IMR-90 (cell line): ENCODE results near the gene CATSPER3.

Experiments used
- BHLHE40 ChIP-seq: fragments of 150-350 bp; IDR thresholded peaks from 2 replicates; pipeline ENCODE4 v1.6.1; 2016; ENCODE audit warnings: mild to moderate bottlenecking, low read depth, low read length
- CEBPB ChIP-seq: IDR thresholded peaks from 2 replicates; pipeline ENCODE4 v1.6.1; 2012; ENCODE audit warnings: low read depth, low read length, improper control_type of control experiment
- CHD1 ChIP-seq: IDR thresholded peaks from 2 replicates; pipeline ENCODE4 v1.6.1; 2012; ENCODE audit warnings: low read depth, low read length, improper control_type of control experiment
- CTCF ChIP-seq: conservative IDR thresholded peaks from 2 replicates; pipeline ENCODE4 v1.5.1; 2012; ENCODE audit warnings: mild to moderate bottlenecking, low read depth, low read length, improper control_type of control experiment
- ELK1 ChIP-seq: fragments of 150-350 bp; IDR thresholded peaks from 2 replicates; pipeline ENCODE4 v1.6.1; 2016; ENCODE audit warnings: low read depth, mild to moderate bottlenecking, low read length, moderate library complexity, borderline replicate concordance
- MAFK ChIP-seq: IDR thresholded peaks from 2 replicates; pipeline ENCODE4 v1.6.1; 2012; ENCODE audit warnings: low read depth, low read length, improper control_type of control experiment
- RCOR1 ChIP-seq: IDR thresholded peaks from 2 replicates; pipeline ENCODE4 v1.6.1; 2012; ENCODE audit warnings: mild to moderate bottlenecking, low read length, improper control_type of control experiment; ENCODE audit not compliant: insufficient replicate concordance

- no peak for TF ChIP-seq CTCF
- TF ChIP-seq RCOR1, result no peak
- TF ChIP-seq CEBPB, result no peak
- TF ChIP-seq ELK1, result no peak
- TF ChIP-seq CHD1, result no peak
- TF ChIP-seq MAFK, result no peak
- TF ChIP-seq BHLHE40, result no peak
Measured at GRCh38 chr5:135051399-135051798, 83.7 kb downstream of the CATSPER3 start.
